NT2/D1 (cell line): ENCODE data around the gene VIM.

Experiments used
- SUZ12 ChIP-seq: IDR thresholded peaks from 2 replicates; pipeline ENCODE4 v1.6.1; 2011; ENCODE audit not compliant: insufficient read length, insufficient read depth; ENCODE audit errors: extremely low read depth
- YY1 ChIP-seq: IDR thresholded peaks from 2 replicates; pipeline ENCODE4 v1.6.1; 2011; ENCODE audit not compliant: insufficient read length, insufficient read depth
- ZNF274 ChIP-seq: IDR thresholded peaks from 2 replicates; pipeline ENCODE4 v1.6.1; 2011; ENCODE audit warnings: mild to moderate bottlenecking, low read depth, low read length

GRCh38 chr10:17200912-17201793 is 26.9 kb upstream of the VIM start, which contains the start of gene TRDMT1:
- TF ChIP-seq YY1, result peak; percentile 8
- TF ChIP-seq ZNF274, result no peak
- TF ChIP-seq SUZ12, result no peak
